Measurements from ENCODE around the gene POMGNT2.

GRCh38 chr3:43074482-43074881 lies 31.4 kb downstream of the POMGNT2 start:
- TF ChIP-seq, protein P1, sequence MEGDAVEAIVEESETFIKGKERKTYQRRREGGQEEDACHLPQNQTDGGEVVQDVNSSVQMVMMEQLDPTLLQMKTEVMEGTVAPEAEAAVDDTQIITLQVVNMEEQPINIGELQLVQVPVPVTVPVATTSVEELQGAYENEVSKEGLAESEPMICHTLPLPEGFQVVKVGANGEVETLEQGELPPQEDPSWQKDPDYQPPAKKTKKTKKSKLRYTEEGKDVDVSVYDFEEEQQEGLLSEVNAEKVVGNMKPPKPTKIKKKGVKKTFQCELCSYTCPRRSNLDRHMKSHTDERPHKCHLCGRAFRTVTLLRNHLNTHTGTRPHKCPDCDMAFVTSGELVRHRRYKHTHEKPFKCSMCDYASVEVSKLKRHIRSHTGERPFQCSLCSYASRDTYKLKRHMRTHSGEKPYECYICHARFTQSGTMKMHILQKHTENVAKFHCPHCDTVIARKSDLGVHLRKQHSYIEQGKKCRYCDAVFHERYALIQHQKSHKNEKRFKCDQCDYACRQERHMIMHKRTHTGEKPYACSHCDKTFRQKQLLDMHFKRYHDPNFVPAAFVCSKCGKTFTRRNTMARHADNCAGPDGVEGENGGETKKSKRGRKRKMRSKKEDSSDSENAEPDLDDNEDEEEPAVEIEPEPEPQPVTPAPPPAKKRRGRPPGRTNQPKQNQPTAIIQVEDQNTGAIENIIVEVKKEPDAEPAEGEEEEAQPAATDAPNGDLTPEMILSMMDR (IDR thresholded peaks at IDR 0.05): no peak
- no peak for TF ChIP-seq POLR2A (IDR thresholded peaks at IDR 0.05)

All from body of pancreas (tissue), 4 donors.